Thyroid gland (tissue), 4 donors: ENCODE data around the gene ERLIN1. TPM values are rescaled to one million over a fixed set of nuclear protein-coding genes. Genes with fewer than 3 reads are reported as not detected.

ENCODE experiments used
- DNase-seq, 2 donors: peaks; one replicate each; pipeline ENCODE4 v3.0.0-alpha.2; 2019
- H3K27ac ChIP-seq, 3 donors: fragments of 200-600 bp; sonication (generic); 1 replicate in 2 of 3; 2 replicates in 1 of 3; pipeline ENCODE4 v1.5.1; 2016 to 2019; ENCODE audit warnings: mild to moderate bottlenecking in 1 of 3, moderate library complexity in 1 of 3
- H3K27me3 ChIP-seq: fragments of 200-600 bp; sonication (generic); one replicate; pipeline ENCODE4 v1.5.1; 2019
- H3K36me3 ChIP-seq, 2 donors: fragments of 200-600 bp; sonication (generic); one replicate each; pipeline ENCODE4 v1.5.1; 2016 to 2019
- H3K4me1 ChIP-seq, 2 donors: fragments of 200-600 bp; sonication (generic); one replicate each; pipeline ENCODE4 v1.5.1; 2017 to 2019
- H3K4me3 ChIP-seq, 3 donors: fragments of 200-600 bp; sonication (generic); replicated peaks in 1 of 3; 1 replicate in 2 of 3; 2 replicates in 1 of 3; pipeline ENCODE4 v1.5.1; 2016; ENCODE audit warnings: mild to moderate bottlenecking in 1 of 3
- H3K9me3 ChIP-seq: fragments of 200-600 bp; sonication (generic); one replicate; pipeline ENCODE4 v1.5.1; 2017
- CTCF ChIP-seq, 6 experiments: fragments of 200-600 bp in 3 of 6; fragments of 450-650 bp in 3 of 6; sonication (generic) in 3 of 6; IDR thresholded peaks; one replicate each; pipeline ENCODE4 v1.5.1; 2016 to 2019; ENCODE audit warnings: antibody characterized with exemption in 6 of 6, mild to moderate bottlenecking in 2 of 6, inconsistent platforms in 1 of 6, moderate library complexity in 1 of 6
- POLR2A ChIP-seq, 2 donors: fragments of 450-650 bp; IDR thresholded peaks; one replicate each; pipeline ENCODE4 v1.6.1; 2017; ENCODE audit warnings: antibody characterized with exemption in 2 of 2, mild to moderate bottlenecking in 2 of 2, moderate library complexity in 1 of 2
- WGBS, 2 donors: methylation state at CpG; one replicate each; pipeline ENCODE4 v1.1.5; 2017; 5-methylcytosine and 5-hydroxymethylcytosine counted together
- intact Hi-C: fragments of 100-400 bp; cut with DNase I; formaldehyde crosslinking; loops from one replicate; pipeline ENCODE4 v1.15.1; 2023
- total RNA-seq, 4 donors: library from RNA; depleted of rRNA; stranded (reverse); fragments of >200 nt; gene quantifications; one replicate each; pipeline ENCODE4 v1.2.3, GENCODE V29; 2016

ERLIN1 gene
- total RNA-seq, 4 donors from 2014 or later = 17.9 to 23.5 (median 19.7) TPM

DNA sequence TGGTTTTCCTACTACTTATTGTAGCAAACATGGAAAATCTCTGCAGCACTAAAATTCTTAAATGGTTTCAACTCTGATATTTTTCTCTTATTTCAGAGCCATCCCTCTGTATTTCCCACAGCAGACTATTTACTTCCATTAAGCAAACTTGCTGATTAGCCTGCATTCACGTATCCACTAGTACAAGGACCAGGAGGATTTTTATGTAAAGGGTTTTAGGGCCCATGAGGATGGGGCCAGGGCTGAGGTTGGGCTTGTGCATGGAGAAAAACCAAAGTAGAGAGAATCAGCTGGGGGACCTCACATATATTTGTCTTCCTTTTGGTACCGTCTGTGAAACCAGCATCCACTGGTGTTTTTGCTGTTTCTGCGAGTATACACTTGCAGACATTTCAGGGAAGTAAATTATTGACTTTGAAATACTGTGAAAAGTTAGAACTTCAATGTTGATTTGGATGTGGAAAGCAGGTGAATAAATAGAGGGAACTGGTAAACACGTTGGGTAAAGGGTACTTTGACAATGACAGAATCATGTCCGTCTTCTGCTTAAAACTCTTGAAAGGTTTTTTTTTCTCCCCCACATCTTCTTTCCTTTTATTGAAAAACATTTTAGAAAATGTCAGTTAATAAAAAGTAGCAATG, 44.3 kb downstream of the ERLIN1 start:
- no peak for DNase-seq
- intact Hi-C loops = no loop called here

GRCh38 chr10:100140070-100140469, 45.8 kb downstream of the ERLIN1 start:
- no peak overlapping the region for H3K27ac ChIP-seq
- H3K9me3 ChIP-seq = no peaks in the 10 kb centered on the region
- TF ChIP-seq POLR2A (IDR thresholded peaks at IDR 0.05) (no peak), CTCF (IDR thresholded peaks at IDR 0.05) (no peak)
- H3K27me3 ChIP-seq = no peaks in the 10 kb centered on the region
- 89 to 91% methylated on average over 4 of the region's 4 CpGs for WGBS, 2 donors
- no peak overlapping the region for H3K4me3 ChIP-seq
- DNase-seq = no peak
- no peaks in the 10 kb centered on the region for H3K4me1 ChIP-seq
- intact Hi-C loops = no loop called here
- H3K36me3 ChIP-seq = no peaks in the 10 kb centered on the region

More for the DNA sequence above, 44.3 kb downstream of the ERLIN1 start:
- no peak overlapping the region for H3K27ac ChIP-seq
- H3K9me3 ChIP-seq = no peaks in the 10 kb centered on the region
- H3K27me3 ChIP-seq = no peaks in the 10 kb centered on the region
- no peaks in the 10 kb centered on the region for H3K36me3 ChIP-seq
- WGBS, 2 donors = 72 to 79% methylated on average over 5 of the region's 5 CpGs
- H3K4me3 ChIP-seq = no peak overlapping the region
- TF ChIP-seq CTCF (IDR thresholded peaks at IDR 0.05) = no peak
- TF ChIP-seq POLR2A (IDR thresholded peaks at IDR 0.05) = no peak
- H3K4me1 ChIP-seq = no peaks in the 10 kb centered on the region

- H3K36me3 ChIP-seq = no peaks in the 10 kb centered on the region
- no peak for DNase-seq
- H3K27me3 ChIP-seq = no peaks in the 10 kb centered on the region
- H3K4me1 ChIP-seq = no peaks in the 10 kb centered on the region
- no peak overlapping the region for H3K27ac ChIP-seq
- intact Hi-C loops = no loop called here
- no peak overlapping the region for H3K4me3 ChIP-seq
- TF ChIP-seq CTCF (IDR thresholded peaks at IDR 0.05) (no peak), POLR2A (IDR thresholded peaks at IDR 0.05) (no peak)
- no peaks in the 10 kb centered on the region for H3K9me3 ChIP-seq
- 83 to 89% methylated on average over 7 of the region's 7 CpGs for WGBS, 2 donors
Observed at GRCh38 chr10:100138921-100139496, 46.8 kb downstream of the ERLIN1 start.

GRCh38 chr10:100135486-100135885, 50.3 kb downstream of the ERLIN1 start:
- Histone ChIP-seq H3K27me3 (no peaks in the 10 kb centered on the region), H3K4me1 (no peaks in the 10 kb centered on the region), H3K4me3 (no peak overlapping the region), H3K27ac (no peak overlapping the region), H3K36me3 (no peaks in the 10 kb centered on the region), H3K9me3 (no peaks in the 10 kb centered on the region)
- TF ChIP-seq POLR2A (IDR thresholded peaks at IDR 0.05) (no peak), CTCF (IDR thresholded peaks at IDR 0.05) (no peak)
- intact Hi-C loops = no loop called here
- DNase-seq = no peak

- no peak overlapping the region for H3K4me3 ChIP-seq
- 91 to 94% methylated on average over 1 of the region's 1 CpG for WGBS, 2 donors
- H3K27ac ChIP-seq = no peak overlapping the region
- no peaks in the 10 kb centered on the region for H3K36me3 ChIP-seq
- no peaks in the 10 kb centered on the region for H3K27me3 ChIP-seq
- H3K9me3 ChIP-seq = no peaks in the 10 kb centered on the region
- DNase-seq = no peak
- no peaks in the 10 kb centered on the region for H3K4me1 ChIP-seq
- TF ChIP-seq CTCF (IDR thresholded peaks at IDR 0.05) = no peak
- TF ChIP-seq POLR2A (IDR thresholded peaks at IDR 0.05) = no peak
- intact Hi-C loops = no loop called here
Observed at GRCh38 chr10:100133801-100134200, 52.0 kb downstream of the ERLIN1 start.
